Measurements from ENCODE around the gene CNOT6L.

GRCh38 chr4:77797239-77797638 lies 21.9 kb downstream of the CNOT6L start:
- TF ChIP-seq CTCF (IDR thresholded peaks at IDR 0.05; ENCODE audit: low read length) (no peak), EZH2 (optimal IDR thresholded peaks at IDR 0.05; ENCODE audit: low read depth, low read length) (no peak)
